Left lobe of liver (tissue), 2 donors: ENCODE results near the gene AKAP6. TPM values are rescaled to one million over a fixed set of nuclear protein-coding genes. Genes with fewer than 3 reads are reported as not detected.

ENCODE experiments used
- ATAC-seq: fragments of 200-7000 bp; cut with Tn5 transposase; one replicate; pipeline ENCODE4 v1.9.1; 2020; ENCODE audit warnings: mild to moderate bottlenecking, moderate library complexity
- DNase-seq: peaks from one replicate; pipeline ENCODE4 v3.0.0-alpha.2; 2020; ENCODE audit warnings: low spot score
- total RNA-seq: library from RNA; stranded (reverse); gene quantifications from one replicate; pipeline ENCODE4 v1.2.1, GENCODE V29; 2021
- donor health status: DM: no; HTN: no; CAD: no; lungs with moderate emphysema.
- donor health status: DM: no; HTN: yes; CAD: no.

Gene AKAP6
- total RNA-seq, 1 donor from 2014 or later, result 7.2 TPM

GRCh38 chr14:32404784-32405573, 75.9 kb downstream of the AKAP6 start:
- peak; percentile 74 for ATAC-seq
- no peak for DNase-seq

GRCh38 chr14:32405856-32406255, 76.8 kb downstream of the AKAP6 start:
- no peak for ATAC-seq
- no peak for DNase-seq

DNA sequence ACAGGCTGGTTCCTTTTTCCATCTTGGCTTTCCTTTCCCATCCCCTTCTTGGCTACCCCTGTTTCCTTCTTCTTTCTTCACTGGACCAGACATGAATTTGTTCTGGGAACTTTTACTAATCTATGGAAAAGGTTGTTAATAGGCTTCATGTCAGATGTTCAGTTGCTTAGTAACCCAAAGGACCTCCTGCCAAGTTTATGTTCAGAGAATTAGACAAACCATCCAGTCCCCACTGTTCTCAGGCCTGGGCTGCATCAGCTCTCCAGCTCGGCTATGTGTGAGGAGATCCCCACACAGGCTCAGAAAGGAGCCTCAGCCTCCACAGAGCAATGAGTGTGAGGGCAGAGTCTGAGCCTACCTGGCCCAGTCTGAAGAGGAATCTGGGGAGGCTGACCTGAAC, 78.0 kb downstream of the AKAP6 start:
- no peak for ATAC-seq

DNA sequence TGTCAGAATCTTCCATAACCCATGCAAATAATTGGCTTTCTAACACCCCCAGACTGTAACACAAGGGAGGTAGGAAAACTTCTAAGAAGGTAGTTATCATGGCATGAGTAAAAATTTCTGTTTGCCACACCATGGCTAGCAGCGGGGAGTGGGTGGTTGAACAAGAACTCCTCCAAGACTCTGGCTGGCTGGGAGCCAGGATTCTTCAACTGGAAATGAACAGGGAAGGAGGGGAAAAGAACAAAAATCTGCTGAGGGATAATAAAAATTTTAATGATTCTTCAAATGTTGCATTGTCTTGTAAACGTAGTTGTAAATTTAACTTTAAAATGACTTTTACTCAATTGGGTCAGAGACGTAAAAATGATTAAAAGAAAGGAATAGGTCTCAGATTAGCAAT, 78.9 kb downstream of the AKAP6 start:
- ATAC-seq, result no peak

More for the DNA sequence above, 78.0 kb downstream of the AKAP6 start:
- DNase-seq, result no peak

GRCh38 chr14:32412103-32412502, 83.0 kb downstream of the AKAP6 start:
- ATAC-seq (no peak), DNase-seq (no peak)

More for the DNA sequence above, 78.9 kb downstream of the AKAP6 start:
- no peak for DNase-seq

- ATAC-seq (no peak), DNase-seq (no peak)
These were observed 83.4 kb downstream of the AKAP6 start for GRCh38 chr14:32412532-32412931.

DNA sequence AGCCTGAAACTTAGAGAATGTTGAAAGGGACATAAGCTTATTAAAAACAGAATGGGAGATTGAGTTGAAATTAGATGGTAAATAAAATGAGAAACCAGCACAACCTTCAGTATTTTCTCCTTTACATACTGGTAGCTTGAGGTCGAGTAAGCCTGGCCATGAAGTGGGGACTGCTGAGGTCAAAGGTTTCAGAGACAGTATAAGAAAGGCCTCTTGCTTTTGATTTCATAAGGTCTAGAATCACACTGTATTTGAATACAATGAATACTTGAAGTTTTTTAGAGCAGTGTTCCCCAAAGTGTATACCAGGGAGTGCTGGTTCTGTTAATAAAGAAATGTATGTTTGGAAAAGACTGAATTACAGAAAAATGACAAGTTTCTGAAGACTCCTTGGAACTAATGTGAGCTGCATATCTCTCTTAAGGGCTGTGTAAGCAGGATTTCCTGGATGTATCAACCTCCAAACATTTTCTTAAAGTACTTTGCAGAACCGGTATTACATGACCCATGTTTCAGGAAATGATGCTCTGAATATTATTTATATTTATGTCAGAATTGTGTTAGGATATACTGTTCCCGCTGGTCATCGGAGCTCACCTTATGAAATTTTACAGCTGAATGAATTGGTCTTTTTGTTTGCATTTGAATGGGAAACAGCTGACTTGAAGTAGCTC, 85.0 kb downstream of the AKAP6 start:
- ATAC-seq, result no peak
- no peak for DNase-seq

- no peak for DNase-seq
- no peak for ATAC-seq
These were observed 85.7 kb downstream of the AKAP6 start for GRCh38 chr14:32414808-32415255.

GRCh38 chr14:32417956-32418552, 89.0 kb downstream of the AKAP6 start:
- DNase-seq (no peak), ATAC-seq (no peak)

DNA sequence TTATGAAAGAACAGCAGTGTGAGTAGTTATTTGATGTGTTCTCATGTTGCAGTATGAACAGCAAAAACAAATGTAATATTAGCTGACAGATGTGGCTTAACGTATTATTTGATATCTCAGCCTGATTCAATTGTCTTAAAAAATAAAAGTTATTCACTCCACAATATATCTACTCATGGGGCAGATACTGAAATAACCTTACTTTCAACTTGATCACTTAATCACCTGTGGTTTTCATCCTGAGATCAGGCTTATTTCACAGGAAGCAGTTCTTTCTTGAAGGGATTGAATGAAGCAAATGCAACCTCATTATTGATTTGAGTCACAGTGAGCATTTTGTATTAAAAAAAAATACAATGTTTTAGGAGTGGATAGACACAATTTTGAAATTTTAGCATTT, 90.3 kb downstream of the AKAP6 start:
- ATAC-seq, result no peak
- DNase-seq, result no peak

GRCh38 chr14:32421781-32422180, 92.7 kb downstream of the AKAP6 start:
- ATAC-seq, result no peak

GRCh38 chr14:32422440-32422839, 93.3 kb downstream of the AKAP6 start:
- ATAC-seq (no peak), DNase-seq (no peak)

More at GRCh38 chr14:32421781-32422180, 92.7 kb downstream of the AKAP6 start:
- no peak for DNase-seq

DNA sequence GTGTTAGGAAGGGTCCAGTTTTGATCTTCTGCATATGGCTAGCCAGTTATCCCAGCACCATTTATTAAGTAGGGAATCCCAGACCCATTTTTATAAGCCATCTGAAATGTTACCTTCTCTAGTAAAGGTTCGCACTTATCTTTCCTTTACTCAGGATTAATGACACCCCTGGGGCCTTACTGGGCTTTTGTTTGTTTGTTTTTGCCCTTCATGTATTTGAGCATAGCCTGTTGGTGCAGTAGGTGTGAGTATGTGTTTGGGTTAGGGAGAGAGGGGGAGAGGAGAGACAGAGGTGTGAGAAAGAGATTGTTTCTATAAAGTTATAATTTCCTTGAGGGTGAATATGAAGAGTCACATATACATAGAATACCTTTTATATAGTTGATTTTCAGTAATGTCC, 96.9 kb downstream of the AKAP6 start:
- ATAC-seq (no peak), DNase-seq (no peak)

DNA sequence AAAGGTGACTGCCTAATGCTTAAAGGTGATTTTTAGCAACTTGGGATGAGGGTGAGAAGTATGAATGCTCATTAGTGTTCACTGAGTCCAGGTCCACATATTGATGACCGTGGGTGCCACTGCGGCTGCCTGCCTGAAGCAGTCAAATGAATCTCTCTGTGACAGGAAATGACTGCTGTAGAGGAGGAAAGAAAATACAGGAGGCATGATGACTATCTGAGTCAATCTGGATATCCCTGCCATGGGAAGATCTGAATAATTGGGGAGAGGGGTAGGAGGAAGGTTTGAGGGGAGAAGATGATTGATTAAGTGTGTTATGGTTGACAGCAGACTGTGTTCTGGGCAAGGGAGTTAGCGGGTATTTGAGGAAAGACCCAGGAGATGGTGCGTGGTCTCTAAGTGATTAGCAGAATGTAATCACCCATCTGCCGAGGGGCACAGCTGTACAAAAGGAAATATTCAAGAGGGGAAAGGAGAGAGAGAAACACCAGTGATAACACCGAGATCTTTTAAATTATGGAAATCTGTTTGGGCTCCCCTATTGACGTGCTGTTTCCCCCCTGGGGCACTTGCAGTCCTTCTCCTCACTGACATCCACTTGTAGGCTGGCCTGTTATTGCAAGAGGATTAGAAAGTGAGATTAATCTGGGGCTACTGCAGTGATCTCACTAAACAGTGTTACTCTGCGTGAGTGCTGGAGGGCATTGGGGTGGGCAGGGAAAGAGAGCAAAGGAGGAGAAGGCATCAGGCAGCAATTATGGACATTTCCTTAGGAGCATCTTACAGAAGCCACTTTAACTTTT, 97.7 kb downstream of the AKAP6 start:
- DNase-seq (no peak), ATAC-seq (no peak)

GRCh38 chr14:32427726-32428528, 98.8 kb downstream of the AKAP6 start:
- DNase-seq (no peak), ATAC-seq (no peak)

GRCh38 chr14:32428875-32429274, 99.8 kb downstream of the AKAP6 start:
- DNase-seq (no peak), ATAC-seq (no peak)

GRCh38 chr14:32430326-32430725, 101.2 kb downstream of the AKAP6 start:
- ATAC-seq, result no peak

GRCh38 chr14:32432813-32433538, 103.9 kb downstream of the AKAP6 start:
- ATAC-seq (no peak), DNase-seq (no peak)

More at GRCh38 chr14:32430326-32430725, 101.2 kb downstream of the AKAP6 start:
- no peak for DNase-seq

GRCh38 chr14:32434180-32434579, 105.1 kb downstream of the AKAP6 start:
- ATAC-seq, result no peak
- DNase-seq, result no peak
